WTC11 (cell line): Measurements from ENCODE around the gene COL6A5. TPM values are rescaled to one million over a fixed set of nuclear protein-coding genes. Genes with fewer than 3 reads are reported as not detected.

Source experiments
- ATAC-seq: fragments of 200-7000 bp; cut with Tn5 transposase; 2 replicates; pipeline ENCODE4 v1.10.0; 2021; ENCODE audit warnings: mild to moderate bottlenecking, moderate library complexity
- CTCF ChIA-PET: fragments of 300-600 bp; sonication (Branson Sonifier 250); formaldehyde crosslinking; loops from one replicate; lab custom pipeline; 2021; ENCODE audit warnings: antibody characterized with exemption; lab: Charles Lee
- POLR2A ChIA-PET: fragments of 350-600 bp; sonication (Branson Sonifier 250); formaldehyde crosslinking; loops from one replicate; lab custom pipeline; 2021; ENCODE audit warnings: antibody characterized with exemption; lab: Charles Lee
- DNase-seq: peaks from one replicate; pipeline ENCODE4 v3.0.0; 2021; ENCODE audit warnings: low spot score
- H3K27ac Mint-ChIP-seq: 2 replicates; pipeline ENCODE4 v1.8.0; 2021; ENCODE audit warnings: mixed read lengths
- H3K27me3 Mint-ChIP-seq: 2 replicates; pipeline ENCODE4 v1.8.0; 2021; ENCODE audit warnings: low read depth, mild to moderate bottlenecking, moderate library complexity, mixed read lengths
- H3K36me3 Mint-ChIP-seq: 2 replicates; pipeline ENCODE4 v1.8.0; 2021; ENCODE audit warnings: mixed read lengths
- H3K4me1 Mint-ChIP-seq: 2 replicates; pipeline ENCODE4 v1.8.0; 2022; ENCODE audit warnings: mixed read lengths
- H3K4me3 Mint-ChIP-seq: 2 replicates; pipeline ENCODE4 v1.8.0; 2021; ENCODE audit warnings: mild to moderate bottlenecking, moderate library complexity, mixed read lengths
- H3K9me3 Mint-ChIP-seq: 2 replicates; pipeline ENCODE4 v1.8.0; 2021; ENCODE audit warnings: mixed read lengths
- ARID4B ChIP-seq: sonication (generic); formaldehyde crosslinking; IDR thresholded peaks from 2 replicates; pipeline ENCODE4 v1.8.0; 2023; ENCODE audit warnings: missing genetic modification reagents, mild to moderate bottlenecking, borderline replicate concordance
- ATF6 ChIP-seq: sonication (generic); formaldehyde crosslinking; IDR thresholded peaks from 2 replicates; pipeline ENCODE4 v1.8.1; 2023; ENCODE audit warnings: mild to moderate bottlenecking, missing genetic modification reagents
- CTCF ChIP-seq: fragments of 200-600 bp; IDR thresholded peaks from 2 replicates; pipeline ENCODE4 v1.8.0; 2022; ENCODE audit warnings: antibody characterized with exemption
- EMX1 ChIP-seq: fragments of 250-450 bp; sonication (Bioruptor Pico); IDR thresholded peaks from 2 replicates; pipeline ENCODE4 v1.8.0; 2021; ENCODE audit warnings: mild to moderate bottlenecking
- FOXP4 ChIP-seq: sonication (generic); formaldehyde crosslinking; IDR thresholded peaks from 2 replicates; pipeline ENCODE4 v1.8.0; 2022; ENCODE audit warnings: mild to moderate bottlenecking, missing genetic modification reagents
- JAZF1 ChIP-seq: fragments of 250-450 bp; sonication (Bioruptor Pico); IDR thresholded peaks from 2 replicates; pipeline ENCODE4 v1.9.0; 2021; ENCODE audit warnings: moderate library complexity, mild to moderate bottlenecking, inconsistent platforms
- NFE2L1 ChIP-seq: sonication (generic); formaldehyde crosslinking; IDR thresholded peaks from 2 replicates; pipeline ENCODE4 v1.8.1; 2023; ENCODE audit warnings: missing genetic modification reagents
- NFYB ChIP-seq: sonication (generic); formaldehyde crosslinking; conservative IDR thresholded peaks from 2 replicates; pipeline ENCODE4 v1.8.0; 2022; ENCODE audit warnings: low read depth, missing genetic modification reagents
- NR1H2 ChIP-seq: sonication (generic); formaldehyde crosslinking; IDR thresholded peaks from 2 replicates; pipeline ENCODE4 v1.9.0; 2021; ENCODE audit warnings: mild to moderate bottlenecking, moderate library complexity, missing genetic modification reagents
- NR3C1 ChIP-seq: sonication (generic); formaldehyde crosslinking; conservative IDR thresholded peaks from 2 replicates; pipeline ENCODE4 v1.8.1; 2023; ENCODE audit warnings: low read depth, mild to moderate bottlenecking, missing genetic modification reagents
- RELA ChIP-seq: sonication (generic); formaldehyde crosslinking; IDR thresholded peaks from 2 replicates; pipeline ENCODE4 v1.8.1; 2022; ENCODE audit warnings: missing genetic modification reagents, mild to moderate bottlenecking, borderline replicate concordance
- SOX15 ChIP-seq: fragments of 250-450 bp; sonication (Bioruptor Pico); IDR thresholded peaks from 2 replicates; pipeline ENCODE4 v1.9.0; 2021; ENCODE audit warnings: mild to moderate bottlenecking
- SP1 ChIP-seq: sonication (generic); formaldehyde crosslinking; conservative IDR thresholded peaks from 2 replicates; pipeline ENCODE4 v1.8.1; 2022; ENCODE audit warnings: missing genetic modification reagents
- TEAD1 ChIP-seq: sonication (generic); formaldehyde crosslinking; IDR thresholded peaks from 2 replicates; pipeline ENCODE4 v1.8.0; 2022; ENCODE audit warnings: mild to moderate bottlenecking, missing genetic modification reagents
- USF1 ChIP-seq: sonication (generic); formaldehyde crosslinking; IDR thresholded peaks from 2 replicates; pipeline ENCODE4 v1.8.0; 2022; ENCODE audit warnings: mild to moderate bottlenecking, missing genetic modification reagents
- ZBTB21 ChIP-seq: sonication (generic); formaldehyde crosslinking; IDR thresholded peaks from 2 replicates; pipeline ENCODE4 v1.8.1; 2023; ENCODE audit warnings: mild to moderate bottlenecking, missing genetic modification reagents, borderline replicate concordance
- ZNF219 ChIP-seq: sonication (generic); formaldehyde crosslinking; IDR thresholded peaks from 2 replicates; pipeline ENCODE4 v1.8.0; 2023; ENCODE audit warnings: missing genetic modification reagents, mild to moderate bottlenecking, borderline replicate concordance
- ZNF671 ChIP-seq: fragments of 250-450 bp; sonication (Bioruptor Pico); IDR thresholded peaks from 2 replicates; pipeline ENCODE4 v1.8.0; 2021; ENCODE audit warnings: mild to moderate bottlenecking
- total RNA-seq: library from RNA; stranded (reverse); gene quantifications from 3 replicates; pipeline ENCODE4 v1.2.3, GENCODE V29; 2021

COL6A5 gene
- total RNA-seq, 1 experiment from 2014 or later: not detected

GRCh38 chr3:130529486-130530215 lies 184.2 kb downstream of the COL6A5 start:
- Mint-ChIP-seq H3K9me3 (no peaks in the 10 kb centered on the region), H3K27ac (no peak overlapping the region), H3K27me3 (no peaks in the 10 kb centered on the region), H3K4me3 (no peak overlapping the region), H3K4me1 (peaks cover 37% of the 10 kb centered on the region), H3K36me3 (no peaks in the 10 kb centered on the region)
- ChIA-PET POLR2A (no interaction called here), CTCF (interaction anchor here (0.9 to 3.0 kb wide), 3 partner anchors 10 to 49 kb away, joined by 3 to 21 read pairs (median 4); no protein-coding TSS in a partner anchor)
- ATAC-seq (peak; percentile 89), DNase-seq (no peak)
- TF ChIP-seq TEAD1 (CRISPR knock-in tag): no peak
- TF ChIP-seq SOX15 (CRISPR knock-in tag): no peak
- TF ChIP-seq ZNF219 (CRISPR knock-in tag): no peak
- no peak for TF ChIP-seq ZBTB21 (CRISPR knock-in tag)

- CTCF ChIA-PET: no interaction called here
- ATAC-seq (no peak), DNase-seq (no peak)
- no peaks in the 10 kb centered on the region for H3K36me3 Mint-ChIP-seq
- no peaks in the 10 kb centered on the region for H3K9me3 Mint-ChIP-seq
- POLR2A ChIA-PET: no interaction called here
- no peak overlapping the region for H3K4me3 Mint-ChIP-seq
- H3K27me3 Mint-ChIP-seq: no peaks in the 10 kb centered on the region
- no peak overlapping the region for H3K27ac Mint-ChIP-seq
- TF ChIP-seq NR3C1 (CRISPR knock-in tag) (no peak), FOXP4 (no peak), ARID4B (CRISPR knock-in tag) (no peak), USF1 (CRISPR knock-in tag) (no peak), JAZF1 (CRISPR knock-in tag) (no peak), RELA (CRISPR knock-in tag) (no peak), SP1 (CRISPR knock-in tag) (no peak), NFYB (CRISPR knock-in tag) (no peak), NR1H2 (CRISPR knock-in tag) (no peak), CTCF (no peak), ATF6 (CRISPR knock-in tag) (no peak), ZNF671 (CRISPR knock-in tag) (no peak), EMX1 (no peak), NFE2L1 (CRISPR knock-in tag) (no peak)
- TF ChIP-seq, all 79 proteins: peak for 0
- peaks cover 26% of the 10 kb centered on the region for H3K4me1 Mint-ChIP-seq
These were observed 187.8 kb downstream of the COL6A5 start for GRCh38 chr3:130533247-130533646.
